DOHH2 (cell line): Measurements from ENCODE around the gene ZBTB7B.

Source experiments
- H3F3A ChIP-seq: fragments of 200-600 bp; sonication (generic), shearing (Covaris generic); 2 replicates; pipeline ENCODE4 v1.6.0; 2016; ENCODE audit warnings: antibody characterized with exemption, mild to moderate bottlenecking; ENCODE audit not compliant: control insufficient read depth, insufficient read depth
- H3K27ac ChIP-seq: fragments of 200-600 bp; sonication (generic); 2 replicates; pipeline ENCODE4 v1.5.1; 2014; ENCODE audit warnings: low read depth, mild to moderate bottlenecking, low read length, moderate library complexity
- H3K27me3 ChIP-seq: fragments of 200-600 bp; sonication (generic); 2 replicates; pipeline ENCODE4 v1.6.1; 2014; ENCODE audit warnings: mild to moderate bottlenecking, low read length, mixed read lengths; ENCODE audit not compliant: control insufficient read depth
- H3K36me3 ChIP-seq: fragments of 200-600 bp; sonication (generic); 2 replicates; pipeline ENCODE4 v1.6.1; 2014; ENCODE audit warnings: mild to moderate bottlenecking, low read length, moderate library complexity, mixed read lengths; ENCODE audit not compliant: control insufficient read depth
- H3K4me1 ChIP-seq: fragments of 200-600 bp; sonication (generic); 2 replicates; pipeline ENCODE4 v1.6.1; 2014; ENCODE audit warnings: mild to moderate bottlenecking, low read length, mixed read lengths; ENCODE audit not compliant: control insufficient read depth
- H3K4me2 ChIP-seq: fragments of 200-600 bp; sonication (generic); 2 replicates; pipeline ENCODE4 v1.6.0; 2014; ENCODE audit warnings: mild to moderate bottlenecking, low read length, moderate library complexity
- H3K4me3 ChIP-seq: fragments of 200-600 bp; sonication (generic); 2 replicates; pipeline ENCODE4 v1.5.1; 2014; ENCODE audit warnings: mild to moderate bottlenecking, low read length, mixed read lengths
- H3K79me2 ChIP-seq: fragments of 200-600 bp; sonication (generic); 2 replicates; pipeline ENCODE4 v1.6.1; 2014; ENCODE audit warnings: mild to moderate bottlenecking, low read length, mixed read lengths; ENCODE audit not compliant: control insufficient read depth
- H3K9me2 ChIP-seq: fragments of 200-600 bp; sonication (generic); replicated peaks from 2 replicates; pipeline ENCODE4 v1.6.1; 2014; ENCODE audit warnings: mild to moderate bottlenecking, low read length, mixed read lengths; ENCODE audit not compliant: control insufficient read depth
- H3K9me3 ChIP-seq: fragments of 200-600 bp; sonication (generic); 2 replicates; pipeline ENCODE4 v1.6.1; 2014; ENCODE audit warnings: antibody characterized with exemption, low read length, mixed read lengths; ENCODE audit not compliant: control insufficient read depth, insufficient read depth
- H4K20me1 ChIP-seq: fragments of 200-600 bp; sonication (generic); 2 replicates; pipeline ENCODE4 v1.6.0; 2014; ENCODE audit warnings: low read depth, mild to moderate bottlenecking, antibody characterized with exemption, low read length, moderate library complexity; ENCODE audit not compliant: control insufficient read depth, insufficient read depth
- CTCF ChIP-seq: fragments of 200-600 bp; sonication (generic); IDR thresholded peaks from one replicate; pipeline ENCODE4 v1.5.1; 2014; ENCODE audit warnings: antibody characterized with exemption, mild to moderate bottlenecking, low read depth, low read length; ENCODE audit not compliant: poor library complexity, severe bottlenecking
- EZH2phosphoT487 ChIP-seq: fragments of 200-600 bp; sonication (generic); IDR thresholded peaks from 2 replicates; pipeline ENCODE4 v1.6.1; 2017; ENCODE audit warnings: borderline replicate concordance, mild to moderate bottlenecking, antibody characterized with exemption, low read length, moderate library complexity, mixed read lengths

The ZBTB7B gene

GRCh38 chr1:154988058-154988954, 14.3 kb upstream of the ZBTB7B start:
- TF ChIP-seq CTCF (peak; percentile 21), EZH2phosphoT487 (no peak)
- Histone ChIP-seq H3K9me2 (no peaks in the 10 kb centered on the region), H3K27me3 (no peaks in the 10 kb centered on the region), H3K36me3 (peaks cover 53% of the 10 kb centered on the region), H3K4me2 (no peak overlapping the region; the same call in 1 of the 2 replicates), H3K4me3 (no peak overlapping the region), H3K4me1 (peaks cover 10% of the 10 kb centered on the region), H3K9me3 (no peaks in the 10 kb centered on the region), H3K27ac (no peak overlapping the region), H4K20me1 (peaks cover 9% of the 10 kb centered on the region; the same call in 1 of the 2 replicates), H3K79me2 (peaks cover 57% of the 10 kb centered on the region), H3F3A (no peaks in the 10 kb centered on the region; the same call in 1 of the 2 replicates)

- Histone ChIP-seq H3K4me1 (peaks cover 6% of the 10 kb centered on the region), H3K9me2 (no peaks in the 10 kb centered on the region), H3K4me2 (no peak overlapping the region), H3K27ac (no peak overlapping the region), H3K36me3 (peaks cover 53% of the 10 kb centered on the region), H3K79me2 (peaks cover 47% of the 10 kb centered on the region), H3K4me3 (no peak overlapping the region), H3K9me3 (no peaks in the 10 kb centered on the region), H4K20me1 (peaks cover 9% of the 10 kb centered on the region; the same call in 1 of the 2 replicates), H3F3A (peaks cover 7% of the 10 kb centered on the region), H3K27me3 (no peaks in the 10 kb centered on the region)
- TF ChIP-seq EZH2phosphoT487 (no peak), CTCF (no peak)
These were observed 13.3 kb upstream of the ZBTB7B start for GRCh38 chr1:154989195-154989860.

GRCh38 chr1:154990276-154990675, 12.3 kb upstream of the ZBTB7B start:
- H3K4me3 ChIP-seq, result no peak overlapping the region
- peaks cover 8% of the 10 kb centered on the region for H3F3A ChIP-seq
- H4K20me1 ChIP-seq, result peaks cover 9% of the 10 kb centered on the region; the same call in 1 of the 2 replicates
- TF ChIP-seq CTCF (no peak), EZH2phosphoT487 (no peak)
- H3K9me2 ChIP-seq, result no peaks in the 10 kb centered on the region
- no peaks in the 10 kb centered on the region for H3K9me3 ChIP-seq
- no peak overlapping the region for H3K4me2 ChIP-seq
- H3K27ac ChIP-seq, result no peak overlapping the region
- H3K36me3 ChIP-seq, result peaks cover 48% of the 10 kb centered on the region
- H3K4me1 ChIP-seq, result no peaks in the 10 kb centered on the region
- H3K79me2 ChIP-seq, result peaks cover 38% of the 10 kb centered on the region
- H3K27me3 ChIP-seq, result no peaks in the 10 kb centered on the region
